ENCODE results near the gene SYDE2.
A peak's percentile ranks its signal among the peaks of the same experiment; 100 is the strongest.

The SYDE2 gene

GRCh38 chr1:85132078-85132720 lies 68.6 kb downstream of the SYDE2 start:
- DNase-seq (ENCODE audit: insufficient read length, low spot score): no peak
- no peak for FAIRE-seq

- DNase-seq (ENCODE audit: insufficient read length, low spot score): no peak
- FAIRE-seq: no peak
These were observed 72.5 kb downstream of the SYDE2 start for GRCh38 chr1:85128316-85128715.

- no peak for DNase-seq (ENCODE audit: insufficient read length, low spot score)
- FAIRE-seq: no peak
These were observed 74.9 kb downstream of the SYDE2 start for GRCh38 chr1:85125891-85126290.

- FAIRE-seq (no peak), DNase-seq (ENCODE audit: insufficient read length, low spot score) (no peak)
These were observed 76.7 kb downstream of the SYDE2 start for GRCh38 chr1:85124091-85124490.

- DNase-seq (ENCODE audit: insufficient read length, low spot score): no peak
- no peak for FAIRE-seq
These were observed 78.6 kb downstream of the SYDE2 start for GRCh38 chr1:85122169-85122568.

- FAIRE-seq: no peak
- no peak for DNase-seq (ENCODE audit: insufficient read length, low spot score)
These were observed 79.1 kb downstream of the SYDE2 start for GRCh38 chr1:85121744-85122143.

GRCh38 chr1:85118751-85119150 lies 82.1 kb downstream of the SYDE2 start:
- DNase-seq (ENCODE audit: insufficient read length, low spot score) (no peak), FAIRE-seq (no peak)

- DNase-seq (ENCODE audit: insufficient read length, low spot score): no peak
- FAIRE-seq: no peak
These were observed 84.0 kb downstream of the SYDE2 start for GRCh38 chr1:85116856-85117255.

GRCh38 chr1:85115933-85116332 lies 84.9 kb downstream of the SYDE2 start:
- FAIRE-seq: no peak
- no peak for DNase-seq (ENCODE audit: insufficient read length, low spot score)

- DNase-seq (ENCODE audit: insufficient read length, low spot score) (no peak), FAIRE-seq (no peak)
These were observed 89.1 kb downstream of the SYDE2 start for GRCh38 chr1:85111695-85112094.

- peak; percentile 68 for FAIRE-seq
- no peak for DNase-seq (ENCODE audit: insufficient read length, low spot score)
These were observed 91.3 kb downstream of the SYDE2 start for GRCh38 chr1:85109475-85109874.
